ENCODE data around the gene AADACL3.

GRCh38 chr1:12770620-12771019 is 54.7 kb downstream of the AADACL3 start:
- TF ChIP-seq CTCF (IDR thresholded peaks at IDR 0.05; ENCODE audit: poor library complexity): no peak
- TF ChIP-seq EZH2phosphoT487 (IDR thresholded peaks at IDR 0.05; ENCODE audit: low read depth, severe bottlenecking, unreplicated experiment): no peak
- TF ChIP-seq EZH2 (IDR thresholded peaks at IDR 0.05; ENCODE audit: borderline replicate concordance): no peak

Data from hepatocyte (in vitro differentiated cells).